Mucosa of gallbladder (tissue), 1 donor: ENCODE data around the gene LPAR3. TPM values are rescaled to one million over a fixed set of nuclear protein-coding genes. Genes with fewer than 3 reads are reported as not detected.
"Not testable (repeated sequence)": the region's sequence is repeated elsewhere in the genome, so short reads cannot be mapped to it uniquely, and the experiment has no call there.

Experiments used
- DNase-seq: peaks from one replicate; pipeline ENCODE4 v3.0.0-alpha.2; 2020; ENCODE audit warnings: low spot score
- total RNA-seq: library from RNA; stranded (reverse); gene quantifications from one replicate; pipeline ENCODE4 v1.2.1, GENCODE V29; 2021
- donor health status: DM: no; HTN: no; CAD: no.

The LPAR3 gene
- total RNA-seq, 1 donor from 2014 or later = 1.4 TPM

- not testable (repeated sequence) for DNase-seq
Measured at GRCh38 chr1:84902727-84903126, 9.7 kb upstream of the LPAR3 start.

GRCh38 chr1:84899969-84900368 is 7.0 kb upstream of the LPAR3 start:
- no peak for DNase-seq

GRCh38 chr1:84896279-84896678 is 3.3 kb upstream of the LPAR3 start:
- no peak for DNase-seq

GRCh38 chr1:84890566-84890965 is 2.4 kb downstream of the LPAR3 start:
- DNase-seq = no peak

- DNase-seq = no peak
Measured at GRCh38 chr1:84889437-84889836, 3.6 kb downstream of the LPAR3 start.

GRCh38 chr1:84888753-84889152 is 4.3 kb downstream of the LPAR3 start:
- DNase-seq = no peak

GRCh38 chr1:84887261-84887934 is 5.6 kb downstream of the LPAR3 start:
- DNase-seq = no peak

GRCh38 chr1:84885469-84885868 is 7.5 kb downstream of the LPAR3 start:
- no peak for DNase-seq

- DNase-seq = no peak
Measured at GRCh38 chr1:84884671-84885389, 8.2 kb downstream of the LPAR3 start.

GRCh38 chr1:84883286-84883685 is 9.7 kb downstream of the LPAR3 start:
- DNase-seq = no peak

GRCh38 chr1:84877592-84877991 is 15.4 kb downstream of the LPAR3 start:
- no peak for DNase-seq

- no peak for DNase-seq
Measured at GRCh38 chr1:84876353-84876752, 16.7 kb downstream of the LPAR3 start.

- DNase-seq = no peak
Measured at GRCh38 chr1:84873366-84873765, 19.6 kb downstream of the LPAR3 start.

- DNase-seq = no peak
Measured at GRCh38 chr1:84872696-84873355, 20.2 kb downstream of the LPAR3 start.

- DNase-seq = no peak
Measured at GRCh38 chr1:84871181-84871580, 21.8 kb downstream of the LPAR3 start.

- no peak for DNase-seq
Measured at GRCh38 chr1:84870591-84870990, 22.4 kb downstream of the LPAR3 start.

- no peak for DNase-seq
Measured at GRCh38 chr1:84869720-84870119, 23.3 kb downstream of the LPAR3 start.

GRCh38 chr1:84862810-84863251 is 30.2 kb downstream of the LPAR3 start:
- no peak for DNase-seq

GRCh38 chr1:84861988-84862644 is 30.9 kb downstream of the LPAR3 start:
- no peak for DNase-seq

GRCh38 chr1:84861516-84861915 is 31.5 kb downstream of the LPAR3 start:
- DNase-seq = no peak

GRCh38 chr1:84859866-84860265 is 33.1 kb downstream of the LPAR3 start:
- no peak for DNase-seq

GRCh38 chr1:84857906-84858305 is 35.1 kb downstream of the LPAR3 start:
- no peak for DNase-seq
